ENCODE data around the gene DCTN5. TPM values are rescaled to one million over a fixed set of nuclear protein-coding genes. Genes with fewer than 3 reads are reported as not detected.
A peak's percentile ranks its signal among the peaks of the same experiment; 100 is the strongest.

Gene DCTN5
- polyA plus RNA-seq, 1 of the 3 experiments (the other 2 are of a cell fraction) = 45.6 TPM

GRCh38 chr16:23701045-23701444 lies 59.8 kb downstream of the DCTN5 start:
- Histone ChIP-seq H3F3A (replicated peaks; ENCODE audit: insufficient read depth) (no peaks in the 10 kb centered on the region), H3K27me3 (ENCODE audit: insufficient read depth) (no peaks in the 10 kb centered on the region), H2AFZ (ENCODE audit: low read depth) (no peak overlapping the region), H4K20me1 (ENCODE audit: insufficient read depth) (no peaks in the 10 kb centered on the region), H3K9ac (no peak overlapping the region), H3K4me3 (ENCODE audit: low read depth in 2 of 2, low read length in 1 of 2) (no peak overlapping the region), H3K9me2 (no peaks in the 10 kb centered on the region), H3K27ac (ENCODE audit: low read depth in 2 of 2, low read length in 1 of 2) (no peak overlapping the region), H3K79me2 (ENCODE audit: insufficient read depth) (no peaks in the 10 kb centered on the region), H3K9me3 (no peaks in the 10 kb centered on the region), H3K4me1 (ENCODE audit: control insufficient read depth in 1 of 2, insufficient read depth in 2 of 2, low read depth in 1 of 2, low read length in 1 of 2) (no peaks in the 10 kb centered on the region), H3K36me3 (replicated peaks in 1 of 2; ENCODE audit: control insufficient read depth in 1 of 2, insufficient read depth in 2 of 2, low read length in 1 of 2) (no peaks in the 10 kb centered on the region), H3K4me2 (no peak overlapping the region)
- ChIA-PET POLR2A (no interaction called here), CTCF (no interaction called here)
- no peak for DNase-seq
- WGBS (ENCODE audit: low lambda C conversion rate) = 58% methylated on average over 8 of the region's 8 CpGs
- TF ChIP-seq GABPA (IDR thresholded peaks at IDR 0.05; ENCODE audit: low read depth) = no peak
- TF ChIP-seq REST (IDR thresholded peaks at IDR 0.05; ENCODE audit: low read depth, low read length) = peak; percentile 69

- Histone ChIP-seq H3K4me2 (no peak overlapping the region), H3K9ac (no peak overlapping the region), H3K27ac (ENCODE audit: low read depth in 2 of 2, low read length in 1 of 2) (no peak overlapping the region), H3K4me3 (ENCODE audit: low read depth in 2 of 2, low read length in 1 of 2) (no peak overlapping the region), H4K20me1 (ENCODE audit: insufficient read depth) (no peaks in the 10 kb centered on the region), H3K4me1 (ENCODE audit: control insufficient read depth in 1 of 2, insufficient read depth in 2 of 2, low read depth in 1 of 2, low read length in 1 of 2) (no peaks in the 10 kb centered on the region), H2AFZ (ENCODE audit: low read depth) (no peak overlapping the region), H3K79me2 (ENCODE audit: insufficient read depth) (no peaks in the 10 kb centered on the region), H3K36me3 (replicated peaks in 1 of 2; ENCODE audit: control insufficient read depth in 1 of 2, insufficient read depth in 2 of 2, low read length in 1 of 2) (no peaks in the 10 kb centered on the region), H3K9me2 (no peaks in the 10 kb centered on the region), H3K27me3 (ENCODE audit: insufficient read depth) (no peaks in the 10 kb centered on the region), H3F3A (replicated peaks; ENCODE audit: insufficient read depth) (no peaks in the 10 kb centered on the region), H3K9me3 (no peaks in the 10 kb centered on the region)
- ChIA-PET CTCF (no interaction called here), POLR2A (no interaction called here)
- TF ChIP-seq RXRA (IDR thresholded peaks at IDR 0.05; ENCODE audit: borderline replicate concordance, low read depth) (no peak), FOXJ3 (CRISPR knock-in tag; IDR thresholded peaks at IDR 0.05) (no peak), YY1 (IDR thresholded peaks at IDR 0.05; ENCODE audit: low read depth) (no peak), TEAD4 (IDR thresholded peaks at IDR 0.05; ENCODE audit: borderline replicate concordance, insufficient read depth) (no peak), CTCF (IDR thresholded peaks at IDR 0.05) (no peak)
- WGBS (ENCODE audit: low lambda C conversion rate) = 9% methylated on average over 2 of the region's 2 CpGs
- DNase-seq = no peak
Measured at GRCh38 chr16:23702951-23703350, 61.7 kb downstream of the DCTN5 start.

Data from SK-N-SH (cell line).